Neutrophil (primary cell): ENCODE measurements around the gene TRPT1.

ENCODE experiments used
- H3K27ac ChIP-seq: fragments of 200-600 bp; sonication (generic); 2 replicates; pipeline ENCODE4 v1.5.1; 2016; ENCODE audit warnings: mild to moderate bottlenecking, moderate library complexity
- H3K27me3 ChIP-seq: fragments of 200-600 bp; sonication (generic); 2 replicates; pipeline ENCODE4 v1.6.0; 2016; ENCODE audit warnings: mild to moderate bottlenecking
- H3K36me3 ChIP-seq: fragments of 200-600 bp; sonication (generic); 2 replicates; pipeline ENCODE4 v1.5.1; 2017
- H3K4me1 ChIP-seq, 2 experiments: fragments of 200-600 bp in 1 of 2; sonication (generic) in 1 of 2; 1 replicate in 1 of 2; 2 replicates in 1 of 2; pipeline versions ENCODE4 v1.5.1 to v1.6.1; 2013 to 2016; ENCODE audit warnings: low read depth in 1 of 2, low read length in 1 of 2, mild to moderate bottlenecking in 1 of 2, moderate library complexity in 1 of 2; ENCODE audit not compliant: control insufficient read depth in 1 of 2, insufficient read depth in 1 of 2
- H3K4me3 ChIP-seq, 2 experiments: fragments of 200-600 bp in 1 of 2; sonication (generic) in 1 of 2; 1 replicate in 1 of 2; 2 replicates in 1 of 2; pipeline ENCODE4 v1.5.1; 2013 to 2016; ENCODE audit warnings: low read depth in 1 of 2, low read length in 1 of 2, mild to moderate bottlenecking in 1 of 2, moderate library complexity in 1 of 2
- H3K9me3 ChIP-seq: fragments of 200-600 bp; sonication (generic); 2 replicates; pipeline ENCODE4 v1.5.1; 2016
- TF ChIP-seq, protein P1 (sequence below): fragments of 200-600 bp; sonication (generic); IDR thresholded peaks from 2 replicates; pipeline ENCODE4 v1.5.1; 2016; ENCODE audit warnings: antibody characterized with exemption

TRPT1 gene

GRCh38 chr11:64222651-64223000 is 3.4 kb downstream of the TRPT1 start:
- Histone ChIP-seq H3K27ac (peak overlapping the region; percentile 85), H3K4me3 (no peak overlapping the region), H3K27me3 (no peaks in the 10 kb centered on the region), H3K36me3 (peaks cover 71% of the 10 kb centered on the region), H3K4me1 (peaks cover 24 to 26% of the 10 kb centered on the region in 2 experiments), H3K9me3 (no peaks in the 10 kb centered on the region)
- TF ChIP-seq, protein P1, sequence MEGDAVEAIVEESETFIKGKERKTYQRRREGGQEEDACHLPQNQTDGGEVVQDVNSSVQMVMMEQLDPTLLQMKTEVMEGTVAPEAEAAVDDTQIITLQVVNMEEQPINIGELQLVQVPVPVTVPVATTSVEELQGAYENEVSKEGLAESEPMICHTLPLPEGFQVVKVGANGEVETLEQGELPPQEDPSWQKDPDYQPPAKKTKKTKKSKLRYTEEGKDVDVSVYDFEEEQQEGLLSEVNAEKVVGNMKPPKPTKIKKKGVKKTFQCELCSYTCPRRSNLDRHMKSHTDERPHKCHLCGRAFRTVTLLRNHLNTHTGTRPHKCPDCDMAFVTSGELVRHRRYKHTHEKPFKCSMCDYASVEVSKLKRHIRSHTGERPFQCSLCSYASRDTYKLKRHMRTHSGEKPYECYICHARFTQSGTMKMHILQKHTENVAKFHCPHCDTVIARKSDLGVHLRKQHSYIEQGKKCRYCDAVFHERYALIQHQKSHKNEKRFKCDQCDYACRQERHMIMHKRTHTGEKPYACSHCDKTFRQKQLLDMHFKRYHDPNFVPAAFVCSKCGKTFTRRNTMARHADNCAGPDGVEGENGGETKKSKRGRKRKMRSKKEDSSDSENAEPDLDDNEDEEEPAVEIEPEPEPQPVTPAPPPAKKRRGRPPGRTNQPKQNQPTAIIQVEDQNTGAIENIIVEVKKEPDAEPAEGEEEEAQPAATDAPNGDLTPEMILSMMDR, result no peak

DNA sequence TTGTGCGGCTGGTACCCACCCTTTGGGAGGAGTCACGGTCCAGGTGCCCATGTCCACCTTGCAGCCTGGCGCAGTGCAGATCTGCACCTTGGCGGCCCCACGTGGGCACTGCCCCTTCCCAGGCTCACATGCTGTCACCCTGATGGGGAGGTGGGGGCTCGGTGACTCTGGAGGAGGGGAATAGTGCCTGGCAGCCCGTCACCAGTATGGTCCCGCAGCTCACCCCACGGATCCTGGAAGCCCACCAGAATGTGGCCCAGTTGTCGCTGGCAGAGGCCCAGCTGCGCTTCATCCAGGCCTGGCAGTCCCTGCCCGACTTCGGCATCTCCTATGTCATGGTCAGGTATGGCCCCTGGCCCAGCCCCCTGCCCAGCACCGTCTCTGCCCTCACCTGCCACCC is 5.2 kb downstream of the TRPT1 start:
- Histone ChIP-seq H3K36me3 (peaks cover 88% of the 10 kb centered on the region), H3K27me3 (no peaks in the 10 kb centered on the region), H3K4me1 (peaks cover 10 to 12% of the 10 kb centered on the region in 2 experiments), H3K9me3 (no peaks in the 10 kb centered on the region), H3K4me3 (no peak overlapping the region), H3K27ac (peak overlapping the region; percentile 36)
- TF ChIP-seq, protein P1, result no peak

GRCh38 chr11:64220271-64220670 is 5.7 kb downstream of the TRPT1 start:
- H3K4me1 ChIP-seq, result peaks cover 5 to 8% of the 10 kb centered on the region in 2 experiments
- no peaks in the 10 kb centered on the region for H3K9me3 ChIP-seq
- H3K36me3 ChIP-seq, result peaks cover 93% of the 10 kb centered on the region
- H3K27ac ChIP-seq, result no peak overlapping the region
- TF ChIP-seq, protein P1, result no peak
- no peak overlapping the region for H3K4me3 ChIP-seq
- H3K27me3 ChIP-seq, result no peaks in the 10 kb centered on the region

DNA sequence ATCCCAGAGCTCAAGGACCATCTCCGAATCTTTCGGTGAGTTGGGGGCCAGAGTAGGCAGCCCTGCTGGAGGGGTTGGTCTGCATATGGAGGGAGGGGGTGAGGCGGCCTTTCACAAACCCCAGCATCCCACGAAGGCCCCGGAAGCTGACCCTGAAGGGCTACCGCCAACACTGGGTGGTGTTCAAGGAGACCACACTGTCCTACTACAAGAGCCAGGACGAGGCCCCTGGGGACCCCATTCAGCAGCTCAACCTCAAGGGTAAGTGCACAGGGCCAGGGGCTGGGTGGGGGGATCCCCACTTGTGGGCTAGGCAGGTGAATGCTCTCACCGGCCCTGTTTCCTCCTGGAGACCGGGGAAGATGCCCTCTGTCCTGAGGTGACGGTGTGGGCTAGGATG is 6.2 kb downstream of the TRPT1 start:
- Histone ChIP-seq H3K27ac (peak overlapping the region; percentile 38), H3K36me3 (peaks cover 98% of the 10 kb centered on the region), H3K9me3 (no peaks in the 10 kb centered on the region), H3K27me3 (no peaks in the 10 kb centered on the region), H3K4me3 (no peak overlapping the region), H3K4me1 (peaks cover 0 to 7% of the 10 kb centered on the region in 2 experiments)
- TF ChIP-seq, protein P1, result no peak

- Histone ChIP-seq H3K27ac (peak overlapping the region; percentile 38), H3K9me3 (no peaks in the 10 kb centered on the region), H3K36me3 (peaks cover 98% of the 10 kb centered on the region), H3K4me1 (peaks cover 0 to 5% of the 10 kb centered on the region in 2 experiments), H3K4me3 (no peak overlapping the region), H3K27me3 (no peaks in the 10 kb centered on the region)
- TF ChIP-seq, protein P1, result no peak
Measured at GRCh38 chr11:64219354-64219684, 6.7 kb downstream of the TRPT1 start.
